Skin of body (tissue), 2 donors: ENCODE data around the gene RBMS2. TPM values are rescaled to one million over a fixed set of nuclear protein-coding genes. Genes with fewer than 3 reads are reported as not detected.

ENCODE experiments used
- DNase-seq: peaks from one replicate; lab custom pipeline; 2025; lab: John Stamatoyannopoulos, UW
- total RNA-seq: library from RNA; depleted of rRNA; stranded (reverse); fragments of >200 nt; gene quantifications from one replicate; pipeline ENCODE4 v1.2.3, GENCODE V29; 2014

Gene RBMS2
- total RNA-seq, 1 donor from 2014 or later: 31.5 TPM

DNA sequence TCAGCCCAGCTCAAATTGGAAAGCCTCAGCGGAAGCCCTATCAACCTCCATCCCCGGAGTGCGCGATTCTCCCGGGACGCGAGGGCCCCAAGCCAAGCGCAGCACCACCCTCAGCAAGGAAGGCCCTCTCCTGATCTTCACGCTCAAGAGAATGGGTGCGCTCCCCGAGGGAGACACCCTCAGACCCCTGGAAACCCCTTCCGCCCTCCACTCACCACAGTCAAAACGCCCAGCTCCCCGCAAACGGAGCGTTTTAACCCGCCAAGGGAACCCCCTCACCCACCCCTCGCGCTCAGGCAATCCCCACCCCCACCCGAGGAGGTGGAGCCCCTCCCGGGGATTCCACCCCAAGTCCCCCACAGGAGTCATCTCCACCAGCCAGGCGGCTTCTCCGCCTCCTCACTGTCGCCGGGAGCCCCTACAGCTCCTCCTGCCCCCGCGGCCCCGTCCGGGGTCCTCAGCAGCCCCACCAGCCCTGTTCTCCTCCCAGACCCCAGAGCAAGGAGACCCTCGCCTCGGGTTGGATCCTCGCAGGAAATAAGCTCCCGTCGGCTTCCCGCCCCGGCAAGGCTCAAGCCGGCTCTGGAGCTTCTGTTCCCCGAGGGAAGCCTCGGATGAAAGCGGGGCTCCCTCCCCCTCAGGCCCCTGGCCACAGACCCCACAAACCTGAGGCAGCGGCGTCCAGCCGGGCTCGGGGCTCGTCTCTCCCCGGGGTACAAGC lies 108.0 kb downstream of the RBMS2 start:
- no peak for DNase-seq

- DNase-seq: peak; percentile 73
Measured at GRCh38 chr12:56630180-56630632, 108.6 kb downstream of the RBMS2 start, which contains the start of gene BAZ2A. Gene BAZ2A, minus strand, starts transcription at chr12:56630326. Its CDS starts 12,796 bp downstream, at chr12:56617530.

GRCh38 chr12:56631790-56632700 lies 110.4 kb downstream of the RBMS2 start:
- no peak for DNase-seq

DNA sequence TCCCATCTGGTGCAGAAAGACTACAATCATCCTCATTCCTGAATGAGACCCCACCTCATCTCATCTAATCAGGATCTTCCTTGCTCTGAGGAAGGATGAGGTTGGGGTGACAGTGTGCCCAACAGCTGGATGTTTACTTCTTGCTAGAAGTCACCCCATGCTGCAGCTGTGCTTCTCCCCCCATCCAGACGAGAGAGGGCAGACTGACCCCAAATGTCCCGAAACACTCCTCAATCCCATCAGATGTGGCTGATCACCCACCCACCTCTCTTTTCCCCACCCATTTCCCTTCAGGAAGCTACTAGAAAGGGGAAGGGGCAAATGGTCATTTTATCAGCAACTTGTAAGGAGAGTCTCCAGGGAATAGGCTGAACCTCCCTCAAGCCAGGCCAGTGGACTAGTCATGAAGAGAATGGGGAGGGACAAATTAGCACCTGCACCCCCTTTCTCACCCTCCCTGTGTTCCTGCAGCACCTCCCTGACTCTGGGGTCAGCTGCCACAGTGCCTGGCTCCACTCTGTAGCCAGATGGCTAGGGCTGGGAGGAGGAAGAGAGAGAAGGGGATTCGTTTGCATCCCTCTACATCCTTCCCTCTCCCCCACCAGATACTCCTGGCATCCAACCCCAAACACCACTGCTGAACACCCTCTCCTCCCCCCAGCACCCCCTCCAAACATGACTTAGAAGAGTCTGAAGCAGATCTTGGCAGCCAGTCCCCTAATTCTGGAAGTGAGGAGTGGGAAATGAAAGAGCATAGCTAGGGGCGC lies 111.3 kb downstream of the RBMS2 start:
- no peak for DNase-seq

DNA sequence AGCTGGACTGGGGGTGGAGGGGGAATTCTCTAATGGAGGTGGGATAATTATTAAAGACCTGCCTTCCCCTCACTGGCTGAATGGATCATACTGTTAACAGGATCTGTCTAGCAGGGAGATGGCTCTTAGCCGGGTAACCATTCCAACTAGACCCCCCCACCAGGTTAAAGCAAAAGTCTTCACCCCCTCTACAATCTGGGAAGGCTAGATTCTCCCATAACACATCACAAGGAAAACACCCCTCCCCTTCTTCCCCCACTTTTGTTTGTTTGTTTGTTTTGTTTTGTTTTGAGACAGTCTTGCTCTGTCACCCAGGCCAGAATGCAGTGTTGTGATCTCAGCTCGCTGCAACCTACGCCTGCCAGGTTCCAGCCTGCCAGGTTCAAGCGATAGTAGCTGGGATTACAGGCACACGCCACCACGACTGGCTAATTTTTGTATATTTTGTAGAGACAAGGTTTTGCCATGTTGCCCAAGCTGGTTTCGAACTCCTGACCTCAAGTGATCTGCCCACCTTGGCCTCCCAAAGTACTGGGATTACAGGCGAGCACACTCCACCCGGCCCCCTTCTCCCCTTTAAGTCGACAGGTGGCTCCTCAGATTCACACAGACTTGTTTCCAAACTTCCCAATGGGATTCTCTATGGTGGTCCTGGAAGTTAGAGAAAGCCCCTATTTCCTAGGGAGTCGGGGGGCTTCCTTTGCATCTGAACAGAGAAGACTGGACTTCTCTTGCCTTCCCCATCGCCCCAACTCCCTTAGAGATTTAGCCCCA lies 112.0 kb downstream of the RBMS2 start:
- DNase-seq: no peak

- no peak for DNase-seq
Measured at GRCh38 chr12:56634242-56634836, 112.7 kb downstream of the RBMS2 start.

GRCh38 chr12:56634837-56635791 lies 113.5 kb downstream of the RBMS2 start:
- peak; percentile 24 for DNase-seq

DNA sequence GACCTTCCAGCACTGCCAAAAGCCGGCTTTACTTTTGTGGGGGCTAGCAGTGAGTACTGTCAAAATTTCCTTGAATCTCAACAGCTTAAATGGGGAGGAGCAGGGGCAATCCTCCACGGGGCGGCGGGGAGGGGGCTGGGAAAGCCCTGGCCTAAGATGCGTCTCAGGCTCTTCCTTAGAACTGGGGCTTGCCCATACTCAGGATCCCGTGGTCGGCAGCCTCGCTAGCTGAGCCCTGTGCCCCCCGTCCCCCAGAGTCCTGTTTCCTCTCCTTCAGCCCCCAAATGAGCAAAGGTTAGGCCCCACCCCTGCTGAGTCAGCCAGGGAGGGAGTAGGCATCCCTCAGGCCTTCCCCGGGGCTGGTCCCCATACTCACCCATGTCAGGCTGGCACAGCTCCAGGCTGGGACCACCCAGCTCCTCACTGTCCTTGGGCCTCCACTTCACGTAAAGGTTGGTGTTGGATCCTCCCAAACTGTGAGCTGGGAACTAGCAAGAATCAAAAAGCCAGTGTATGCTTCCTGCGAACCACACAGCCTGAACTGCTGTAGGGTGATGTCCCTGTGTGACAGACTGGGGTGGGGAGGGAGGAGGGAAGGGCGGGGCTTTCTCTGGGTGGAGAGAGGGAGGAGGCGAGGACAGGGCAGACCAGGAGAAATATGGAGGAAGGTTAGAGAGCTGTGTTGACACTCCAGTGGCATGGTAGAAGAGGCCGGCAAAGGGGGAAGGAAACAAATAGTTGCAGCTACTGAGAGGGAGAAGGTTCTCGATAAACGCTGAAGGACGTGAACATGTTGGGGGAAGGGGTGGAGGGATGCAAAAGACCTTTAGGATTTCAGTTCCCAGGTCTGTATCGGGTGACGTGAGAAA lies 114.4 kb downstream of the RBMS2 start:
- DNase-seq: peak; percentile 92

GRCh38 chr12:56636675-56637540 lies 115.3 kb downstream of the RBMS2 start:
- peak; percentile 100 for DNase-seq

DNA sequence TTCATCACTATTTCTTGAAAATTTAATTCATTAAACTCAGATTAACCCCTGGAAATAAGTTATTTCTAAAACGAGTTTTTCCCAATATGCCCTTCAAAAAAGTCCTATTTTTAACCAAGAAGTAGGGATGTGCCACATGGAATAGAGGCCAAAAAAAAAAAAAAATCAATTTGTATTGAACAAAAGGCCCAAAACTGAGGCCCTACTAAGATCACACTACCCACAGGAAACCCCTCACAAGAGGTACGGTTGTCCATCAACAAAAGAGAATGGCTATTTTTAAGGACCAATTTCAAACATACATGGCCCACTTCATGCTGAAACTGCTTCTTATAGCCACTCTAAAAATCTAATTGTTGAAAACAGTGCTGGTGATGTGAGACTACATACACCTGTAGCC lies 116.0 kb downstream of the RBMS2 start:
- DNase-seq: no peak

GRCh38 chr12:56641219-56641618 lies 119.6 kb downstream of the RBMS2 start:
- no peak for DNase-seq

DNA sequence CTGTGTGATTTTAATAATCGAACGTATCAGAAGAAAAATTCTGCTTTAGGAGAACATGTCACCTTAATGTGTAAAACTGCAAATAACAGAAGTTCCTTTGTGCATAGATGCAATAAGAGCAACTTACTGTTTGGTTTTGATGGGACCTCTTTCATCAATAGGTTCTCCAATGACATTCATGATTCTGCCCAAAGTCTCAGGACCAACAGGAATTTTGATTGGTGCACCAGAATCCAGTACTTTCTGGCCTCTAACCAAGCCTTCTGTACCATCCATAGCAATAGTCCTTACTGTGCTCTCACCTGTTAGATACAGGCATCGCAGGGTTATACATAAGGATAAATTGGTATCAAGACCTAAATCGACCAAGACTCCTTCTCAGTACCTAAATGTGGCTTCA lies 123.0 kb downstream of the RBMS2 start:
- DNase-seq: no peak

DNA sequence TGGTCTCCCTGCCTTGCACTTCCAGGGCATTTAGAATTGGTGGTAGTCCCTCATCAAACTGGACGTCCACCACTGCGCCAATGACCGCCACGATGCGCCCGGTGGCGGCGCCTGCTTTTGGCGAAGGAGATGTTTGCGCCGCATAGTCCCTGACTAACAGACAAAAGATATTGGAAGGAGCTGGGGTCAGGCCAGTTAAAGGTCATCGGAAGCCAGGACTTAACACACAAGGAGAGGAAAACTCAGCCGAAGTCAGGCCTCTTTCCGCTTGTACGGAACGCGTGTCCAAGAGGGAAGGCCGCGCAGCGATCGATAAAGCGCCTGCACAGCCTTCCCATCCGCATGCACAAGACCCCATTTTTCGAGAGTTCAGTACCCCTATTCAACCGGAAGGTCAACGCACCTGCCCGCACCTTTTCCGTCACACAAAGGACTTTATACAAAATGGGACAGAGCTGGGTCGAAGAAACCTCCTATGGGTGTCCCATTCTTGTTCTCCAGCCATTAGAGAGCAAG lies 123.6 kb downstream of the RBMS2 start:
- no peak for DNase-seq
